HepG2 (cell line): ENCODE measurements around the gene JAK2. TPM values are rescaled to one million over a fixed set of nuclear protein-coding genes. Genes with fewer than 3 reads are reported as not detected.
A peak's percentile ranks its signal among the peaks of the same experiment; 100 is the strongest.

ENCODE experiments used
- ATAC-seq: fragments of 200-7000 bp; cut with Tn5 transposase; 3 replicates; pipeline ENCODE4 v1.9.1; 2020; ENCODE audit warnings: mild to moderate bottlenecking, moderate library complexity
- BruUV-seq: library from RNA; stranded (reverse); fragments of 400-500 nt; replicated peaks from 2 replicates; lab custom pipeline; 2021; lab: Mats Ljungman, UMichigan
- CTCF ChIA-PET: fragments of 300-600 bp; formaldehyde crosslinking; extraction: SDS; loops from one replicate; lab custom pipeline; 2021; ENCODE audit warnings: low total read pairs, inconsistent platforms, low intra/inter-chr PET ratio; lab: Yijun Ruan, JAX
- POLR2A ChIA-PET: fragments of 350-600 bp; sonication (Branson Sonifier 250); formaldehyde crosslinking; loops from one replicate; lab custom pipeline; 2020; ENCODE audit warnings: antibody characterized with exemption, inconsistent platforms; lab: Yijun Ruan, JAX
- DNase-seq: peaks from one replicate; pipeline ENCODE4 v3.0.0-alpha.2; 2015; ENCODE audit warnings: low spot score
- FAIRE-seq: peaks from 3 replicates; lab custom pipeline; 2011; peaks lifted over from hg19 to GRCh38; lab: Jason Lieb, UNC
- H2AFZ ChIP-seq: one replicate; pipeline ENCODE4 v1.6.1; 2011; ENCODE audit warnings: low read length, inconsistent platforms
- H3K27ac ChIP-seq: fragments of 300-600 bp; 3 replicates; pipeline ENCODE4 v1.8.0; 2011; ENCODE audit warnings: mixed run types, mild to moderate bottlenecking, mixed read lengths, low read length, inconsistent platforms; ENCODE audit not compliant: insufficient read depth; ENCODE audit errors: extremely low read length
- H3K27me3 ChIP-seq, 2 experiments: fragments of 200-600 bp in 1 of 2; 2 replicates in 1 of 2; 3 replicates in 1 of 2; pipeline versions ENCODE4 v1.6.0 to v1.8.0; 2011; ENCODE audit warnings: low read length in 2 of 2, mild to moderate bottlenecking in 2 of 2, moderate library complexity in 2 of 2, inconsistent platforms in 1 of 2; ENCODE audit not compliant: insufficient read depth in 2 of 2, control insufficient read depth in 1 of 2
- H3K36me3 ChIP-seq, 2 experiments: fragments of 200-600 bp in 1 of 2; replicated peaks in 1 of 2; 2 replicates in 1 of 2; 3 replicates in 1 of 2; pipeline versions ENCODE4 v1.5.1 to v1.8.0; 2011; ENCODE audit warnings: low read length in 2 of 2, inconsistent platforms in 1 of 2; ENCODE audit not compliant: insufficient read depth in 2 of 2, control insufficient read depth in 1 of 2
- H3K4me1 ChIP-seq: 2 replicates; pipeline ENCODE4 v1.5.1; 2012; ENCODE audit warnings: low read length, inconsistent platforms; ENCODE audit not compliant: insufficient read depth
- H3K4me2 ChIP-seq: 2 replicates; pipeline ENCODE4 v1.6.0; 2011; ENCODE audit warnings: low read depth, low read length, inconsistent platforms
- H3K4me3 ChIP-seq, 3 experiments: fragments of 200-600 bp in 1 of 3; sonication (generic), shearing (Covaris generic) in 1 of 3; replicated peaks in 1 of 3; 2 replicates each; pipeline ENCODE4 v1.5.1; 2011 to 2016; ENCODE audit warnings: low read length in 3 of 3, inconsistent platforms in 2 of 3, low read depth in 2 of 3, mild to moderate bottlenecking in 2 of 3, control low read depth in 1 of 3, mixed read lengths in 1 of 3; ENCODE audit not compliant: insufficient read depth in 1 of 3
- H3K79me2 ChIP-seq: one replicate; pipeline ENCODE4 v1.6.1; 2011; ENCODE audit warnings: low read length, inconsistent platforms; ENCODE audit not compliant: insufficient read depth
- H3K9ac ChIP-seq: 2 replicates; pipeline ENCODE4 v1.6.0; 2011; ENCODE audit warnings: mild to moderate bottlenecking, low read depth, low read length, inconsistent platforms; ENCODE audit not compliant: insufficient read depth
- H3K9me3 ChIP-seq: 2 replicates; pipeline ENCODE4 v1.5.1; 2012; ENCODE audit warnings: mild to moderate bottlenecking, low read length
- H4K20me1 ChIP-seq: 2 replicates; pipeline ENCODE4 v1.6.0; 2011; ENCODE audit warnings: inconsistent platforms, mild to moderate bottlenecking, low read length, moderate library complexity; ENCODE audit not compliant: insufficient read depth
- ARID2 ChIP-seq: sonication (generic); formaldehyde crosslinking; IDR thresholded peaks from 2 replicates; pipeline ENCODE4 v1.8.1; 2022; ENCODE audit warnings: mild to moderate bottlenecking, missing genetic modification reagents, borderline replicate concordance
- LCORL ChIP-seq, 2 experiments: fragments of 450-650 bp in 1 of 2; sonication (generic) in 1 of 2; formaldehyde crosslinking in 1 of 2; IDR thresholded peaks; 2 replicates each; pipeline versions ENCODE4 v1.5.0 to v1.6.1; 2017 to 2020; ENCODE audit warnings: antibody characterized with exemption in 1 of 2, missing genetic modification reagents in 1 of 2
- MAFK ChIP-seq, 2 experiments: IDR thresholded peaks in 1 of 2; conservative IDR thresholded peaks in 1 of 2; 2 replicates each; pipeline ENCODE4 v1.6.1; 2011; ENCODE audit warnings: improper control_type of control experiment in 2 of 2, low read length in 2 of 2
- MBNL3 ChIP-seq: fragments of 250-450 bp; sonication (Bioruptor Pico); conservative IDR thresholded peaks from 2 replicates; pipeline ENCODE4 v1.8.0; 2022; ENCODE audit warnings: mild to moderate bottlenecking, inconsistent platforms
- PLSCR1 ChIP-seq: sonication (generic); formaldehyde crosslinking; IDR thresholded peaks from 2 replicates; pipeline ENCODE4 v1.5.0; 2020; ENCODE audit warnings: missing genetic modification reagents, mild to moderate bottlenecking, borderline replicate concordance
- ZBTB42 ChIP-seq: sonication (generic); formaldehyde crosslinking; IDR thresholded peaks from 2 replicates; pipeline ENCODE4 v1.5.0; 2020; ENCODE audit warnings: mild to moderate bottlenecking, missing genetic modification reagents
- ZNF317 ChIP-seq: sonication (generic); formaldehyde crosslinking; IDR thresholded peaks from 2 replicates; pipeline ENCODE4 v1.5.0; 2020; ENCODE audit warnings: mild to moderate bottlenecking, missing genetic modification reagents
- ZNF687 ChIP-seq: sonication (generic); formaldehyde crosslinking; IDR thresholded peaks from 2 replicates; pipeline ENCODE4 v1.5.1; 2020; ENCODE audit warnings: mild to moderate bottlenecking, missing genetic modification reagents, moderate library complexity
- whole genome bisulfite sequencing: methylation state at CpG from one replicate; pipeline ENCODE4 v1.1.6; 2017; ENCODE audit warnings: low lambda C conversion rate; 5-methylcytosine and 5-hydroxymethylcytosine counted together
- in situ Hi-C: cut with HindIII; loops from 2 replicates; pipeline ENCODE4 v1.10.0; 2017; ENCODE audit warnings: low pct_unique_long_range_greater_than_20kb; ENCODE audit not compliant: extremely low pct_ligation_motif_present
- intact Hi-C: fragments of 100-400 bp; cut with micrococcal nuclease; formaldehyde crosslinking; loops from one replicate; pipeline ENCODE4 v1.10.0; 2022; ENCODE audit not compliant: unreplicated experiment
- polyA plus RNA-seq, 8 experiments: library from polyadenylated mRNA; depleted of rRNA in 3 of 8; stranded (reverse) in 7 of 8; unstranded in 1 of 8; fragments of >200 nt; fragmentation: Illumina TruSeq in 4 of 8; extraction: Trizol in 4 of 8; gene quantifications; 2 replicates each; pipeline versions ENCODE4 v1.2.1 to v1.2.3, GENCODE V29; 2011 to 2016; ENCODE audit warnings: low read depth in 4 of 8, missing spikeins in 1 of 8, mixed read lengths in 1 of 8; ENCODE audit not compliant: insufficient read depth in 1 of 8
- total RNA-seq, 5 experiments: library from RNA; depleted of rRNA; stranded (reverse); fragments of >200 nt; fragmentation: Illumina TruSeq; extraction: Trizol; gene quantifications; 2 replicates each; pipeline ENCODE4 v1.2.3, GENCODE V29; 2016; ENCODE audit warnings: low read depth in 1 of 5
- TF ChIP-seq, protein P1 (sequence below): sonication (generic); formaldehyde crosslinking; IDR thresholded peaks from 2 replicates; pipeline ENCODE4 v1.5.0; 2020; ENCODE audit warnings: mild to moderate bottlenecking, missing genetic modification reagents

The JAK2 gene
- total and polyA plus RNA-seq, 2 of the 13 experiments (the other 11 are each of a cell fraction or from before 2014, with no cell fraction given), result 1.1 to 4.1 TPM

DNA sequence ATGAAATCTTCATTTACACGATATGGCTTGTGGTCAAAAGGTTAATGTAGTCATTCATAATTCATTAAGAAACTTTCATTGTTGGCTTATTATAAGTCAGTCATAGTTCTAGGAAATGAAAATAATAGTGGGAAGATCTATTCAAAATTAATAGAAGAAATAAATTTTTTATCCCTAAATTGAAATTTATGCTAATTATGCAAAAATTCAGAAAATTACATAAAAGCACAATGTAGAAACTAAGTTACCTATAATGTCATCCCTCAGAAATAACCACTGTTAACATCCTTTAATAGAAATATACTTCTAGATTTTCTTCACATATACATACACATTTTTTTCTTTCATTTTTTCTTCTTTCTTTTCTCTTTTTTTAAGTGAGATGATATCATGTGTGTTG is 15.9 kb upstream of the JAK2 start:
- H3K4me2 ChIP-seq, result no peak overlapping the region
- H2AFZ ChIP-seq, result no peak overlapping the region
- CTCF ChIA-PET, result no interaction called here
- H3K36me3 ChIP-seq, result no peaks in the 10 kb centered on the region
- H3K79me2 ChIP-seq, result no peaks in the 10 kb centered on the region
- no peak overlapping the region for H3K9ac ChIP-seq
- peaks cover 17% of the 10 kb centered on the region for H3K4me1 ChIP-seq
- POLR2A ChIA-PET, result no interaction called here
- no peak overlapping the region for H3K4me3 ChIP-seq
- TF ChIP-seq, protein P1, sequence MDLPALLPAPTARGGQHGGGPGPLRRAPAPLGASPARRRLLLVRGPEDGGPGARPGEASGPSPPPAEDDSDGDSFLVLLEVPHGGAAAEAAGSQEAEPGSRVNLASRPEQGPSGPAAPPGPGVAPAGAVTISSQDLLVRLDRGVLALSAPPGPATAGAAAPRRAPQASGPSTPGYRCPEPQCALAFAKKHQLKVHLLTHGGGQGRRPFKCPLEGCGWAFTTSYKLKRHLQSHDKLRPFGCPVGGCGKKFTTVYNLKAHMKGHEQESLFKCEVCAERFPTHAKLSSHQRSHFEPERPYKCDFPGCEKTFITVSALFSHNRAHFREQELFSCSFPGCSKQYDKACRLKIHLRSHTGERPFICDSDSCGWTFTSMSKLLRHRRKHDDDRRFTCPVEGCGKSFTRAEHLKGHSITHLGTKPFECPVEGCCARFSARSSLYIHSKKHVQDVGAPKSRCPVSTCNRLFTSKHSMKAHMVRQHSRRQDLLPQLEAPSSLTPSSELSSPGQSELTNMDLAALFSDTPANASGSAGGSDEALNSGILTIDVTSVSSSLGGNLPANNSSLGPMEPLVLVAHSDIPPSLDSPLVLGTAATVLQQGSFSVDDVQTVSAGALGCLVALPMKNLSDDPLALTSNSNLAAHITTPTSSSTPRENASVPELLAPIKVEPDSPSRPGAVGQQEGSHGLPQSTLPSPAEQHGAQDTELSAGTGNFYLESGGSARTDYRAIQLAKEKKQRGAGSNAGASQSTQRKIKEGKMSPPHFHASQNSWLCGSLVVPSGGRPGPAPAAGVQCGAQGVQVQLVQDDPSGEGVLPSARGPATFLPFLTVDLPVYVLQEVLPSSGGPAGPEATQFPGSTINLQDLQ (CRISPR knock-in tag), result no peak
- peak in 1 of 2 experiments; percentile 36; a peak in 1 of 4 replicates for TF ChIP-seq MAFK (conservative IDR thresholded peaks at IDR 0.05 in 1 of 2, IDR thresholded peaks at IDR 0.05 in 1 of 2; ENCODE audit: low read length in 2 of 2)
- H3K27me3 ChIP-seq, result no peaks in the 10 kb centered on the region
- H4K20me1 ChIP-seq, result no peaks in the 10 kb centered on the region
- FAIRE-seq, result no peak
- BruUV-seq, result no TSS peak
- intact Hi-C loops (no loop called here), in situ Hi-C loops (no loop called here)
- H3K27ac ChIP-seq, result no peak overlapping the region
- no peak for DNase-seq
- no peak for ATAC-seq
- no peaks in the 10 kb centered on the region for H3K9me3 ChIP-seq
- WGBS, result 93% methylated on average over 1 of the region's 1 CpG

GRCh38 chr9:4970970-4971641 is 14.0 kb upstream of the JAK2 start:
- Histone ChIP-seq H3K4me1 (peaks cover 17% of the 10 kb centered on the region), H3K36me3 (no peaks in the 10 kb centered on the region), H3K4me2 (no peak overlapping the region), H3K9ac (no peak overlapping the region), H3K27me3 (no peaks in the 10 kb centered on the region), H3K79me2 (no peaks in the 10 kb centered on the region), H3K9me3 (no peaks in the 10 kb centered on the region), H4K20me1 (no peaks in the 10 kb centered on the region), H2AFZ (no peak overlapping the region), H3K4me3 (no peak overlapping the region), H3K27ac (no peak overlapping the region)
- ChIA-PET POLR2A (no interaction called here), CTCF (no interaction called here)
- BruUV-seq, result no TSS peak
- 68% methylated on average over 8 of the region's 8 CpGs for WGBS
- no peak for DNase-seq
- in situ Hi-C loops, result no loop called here
- ATAC-seq, result no peak
- FAIRE-seq, result no peak
- intact Hi-C loops, result no loop called here
- TF ChIP-seq ZBTB42 (CRISPR knock-in tag) (no peak), LCORL (IDR thresholded peaks at IDR 0.05) (no peak), LCORL (CRISPR knock-in tag; IDR thresholded peaks at IDR 0.05) (no peak), PLSCR1 (CRISPR knock-in tag) (no peak), ARID2 (no peak), MBNL3 (CRISPR knock-in tag) (no peak), ZNF317 (CRISPR knock-in tag) (no peak), ZNF687 (no peak)
